ENCODE measurements around the gene ATOH8.
A peak's percentile ranks its signal among the peaks of the same experiment; 100 is the strongest.
"Not testable (repeated sequence)": the region's sequence is repeated elsewhere in the genome, so short reads cannot be mapped to it uniquely, and the experiment has no call there.

Gene ATOH8, protein sequence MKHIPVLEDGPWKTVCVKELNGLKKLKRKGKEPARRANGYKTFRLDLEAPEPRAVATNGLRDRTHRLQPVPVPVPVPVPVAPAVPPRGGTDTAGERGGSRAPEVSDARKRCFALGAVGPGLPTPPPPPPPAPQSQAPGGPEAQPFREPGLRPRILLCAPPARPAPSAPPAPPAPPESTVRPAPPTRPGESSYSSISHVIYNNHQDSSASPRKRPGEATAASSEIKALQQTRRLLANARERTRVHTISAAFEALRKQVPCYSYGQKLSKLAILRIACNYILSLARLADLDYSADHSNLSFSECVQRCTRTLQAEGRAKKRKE

DNA sequence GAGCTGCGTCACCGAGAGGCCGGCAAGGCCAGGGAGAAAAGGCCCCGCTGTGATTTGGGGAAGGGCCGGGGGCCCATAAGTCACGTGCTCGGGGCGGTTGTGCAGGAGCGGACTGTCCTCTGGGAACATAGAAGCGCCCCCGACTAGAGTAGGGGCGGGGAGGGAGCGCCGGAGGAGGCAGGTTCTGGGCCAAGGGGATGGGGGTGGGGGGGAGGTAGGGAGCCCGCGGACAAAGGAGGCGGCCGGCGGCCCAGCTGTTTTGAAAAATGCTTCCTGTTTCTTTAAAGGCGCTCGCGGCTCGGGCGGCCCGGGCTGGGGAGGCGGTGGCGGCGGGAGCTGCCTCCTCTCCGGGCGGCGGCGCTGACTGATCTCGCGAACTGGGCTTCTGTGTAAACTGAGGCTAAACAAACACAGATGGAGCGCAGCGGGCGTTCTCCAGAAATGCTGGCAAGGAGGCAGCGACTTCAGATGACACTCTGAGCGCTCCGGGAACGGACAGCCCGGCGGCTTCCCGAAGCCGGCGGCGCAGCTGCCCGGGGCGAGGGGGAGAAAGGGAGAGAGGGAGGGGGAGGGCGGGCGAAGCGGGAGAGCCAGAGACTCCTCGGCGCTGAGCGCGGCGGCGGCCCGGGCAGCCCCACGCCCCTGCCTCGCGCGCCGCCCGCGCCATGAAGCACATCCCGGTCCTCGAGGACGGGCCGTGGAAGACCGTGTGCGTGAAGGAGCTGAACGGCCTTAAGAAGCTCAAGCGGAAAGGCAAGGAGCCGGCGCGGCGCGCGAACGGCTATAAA lies at the start of gene ATOH8:
Gene ATOH8, plus strand, starts transcription at position 467 of the 788 bp plus-strand sequence. Its CDS starts 199 bp downstream, at position 666.
- peak; percentile 59 for DNase-seq

DNA sequence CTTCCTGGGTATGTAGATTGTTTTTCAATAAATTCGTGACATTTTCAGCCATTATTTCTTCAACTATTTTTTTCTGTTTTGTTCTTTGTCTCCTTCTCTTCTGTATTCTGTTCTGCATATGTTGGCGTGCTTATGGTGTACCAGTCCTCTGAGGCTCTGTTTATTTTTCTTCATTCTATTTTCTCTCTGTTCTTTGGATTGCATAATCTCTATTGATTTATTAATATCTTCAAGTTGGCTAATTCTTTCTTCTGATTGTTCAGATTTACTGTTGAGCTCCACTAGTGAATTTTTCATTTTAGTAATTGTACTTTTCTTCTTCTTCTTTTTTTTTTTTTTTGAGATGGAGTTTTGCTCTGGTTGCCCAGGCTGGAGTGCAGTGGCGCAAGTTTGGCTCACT lies 49.8 kb upstream of the ATOH8 start:
- DNase-seq = no peak

- no peak for DNase-seq
Measured at GRCh38 chr2:85704800-85705679, 48.8 kb upstream of the ATOH8 start.

GRCh38 chr2:85705680-85706039 lies 48.1 kb upstream of the ATOH8 start:
- DNase-seq = peak; percentile 87

DNA sequence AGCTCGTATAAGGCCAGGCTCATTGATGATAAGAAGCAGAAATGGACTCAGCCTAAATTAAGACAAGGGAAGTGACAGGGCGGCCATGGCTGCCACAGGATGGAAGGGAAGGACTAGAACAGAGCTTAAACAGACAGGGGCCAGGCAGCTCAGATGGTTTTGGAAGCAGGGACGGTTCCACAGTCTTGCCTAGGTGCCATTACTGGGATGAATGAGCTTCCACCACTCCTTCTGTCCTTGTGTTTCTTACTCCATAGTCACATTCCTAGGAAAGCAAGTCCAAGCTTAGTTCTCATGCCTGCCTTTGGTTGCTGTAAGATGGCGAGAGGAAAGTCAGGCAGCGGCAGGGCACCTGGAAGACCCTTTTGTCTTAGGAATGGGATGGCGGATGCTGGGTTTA lies 47.7 kb upstream of the ATOH8 start:
- no peak for DNase-seq

DNA sequence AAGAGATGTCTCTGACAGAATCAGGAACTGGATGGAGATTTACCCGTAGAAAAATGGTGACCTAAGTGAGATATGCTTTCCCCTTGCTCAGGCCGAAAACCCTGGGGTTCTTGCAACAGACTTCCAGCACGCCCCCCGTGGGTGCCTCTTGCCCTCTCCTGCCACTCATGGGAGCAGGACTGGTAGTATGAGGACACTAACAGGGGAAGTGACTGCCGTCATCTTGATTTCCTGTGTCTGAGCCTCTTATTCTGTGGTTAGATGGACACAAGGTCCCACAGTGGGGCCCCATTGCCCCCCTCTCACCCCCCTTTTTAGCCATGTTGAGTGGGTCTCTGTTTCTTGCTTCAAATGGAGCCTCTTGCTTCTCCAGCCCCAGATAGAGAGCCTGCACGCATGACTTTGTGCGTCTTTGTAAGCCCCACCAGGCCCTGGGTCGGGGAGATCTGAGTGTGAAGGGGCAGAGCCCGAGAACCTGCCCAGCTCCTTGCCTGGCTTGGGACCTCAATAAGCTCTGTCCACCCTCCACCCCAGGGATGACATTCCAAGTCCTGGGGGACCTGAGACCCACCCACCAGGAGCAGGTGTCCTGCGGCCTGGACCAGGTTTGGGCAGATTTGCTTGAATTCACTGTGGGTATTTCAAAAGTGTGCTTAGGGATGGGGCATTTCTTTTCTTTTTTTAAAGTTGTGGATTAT lies 47.0 kb upstream of the ATOH8 start:
- DNase-seq = no peak

DNA sequence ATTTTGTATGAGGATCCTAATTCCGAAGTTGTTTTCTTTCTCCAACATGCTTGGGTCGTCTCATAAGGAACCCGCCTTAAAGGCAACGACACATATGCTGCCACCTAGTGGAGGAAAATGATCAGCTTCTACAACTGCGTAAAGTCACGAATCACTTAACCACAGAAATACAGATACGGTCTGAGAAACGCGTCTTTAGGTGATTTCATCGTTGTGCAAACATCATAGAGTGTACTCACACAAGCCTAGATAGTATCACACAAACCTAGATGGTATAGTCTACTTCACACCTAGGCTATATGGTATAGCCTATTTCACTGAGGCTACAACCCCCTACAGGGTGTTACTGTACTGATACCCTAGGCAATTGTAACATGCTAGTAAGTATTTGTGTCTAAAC lies 46.5 kb upstream of the ATOH8 start:
- peak; percentile 84 for DNase-seq

DNA sequence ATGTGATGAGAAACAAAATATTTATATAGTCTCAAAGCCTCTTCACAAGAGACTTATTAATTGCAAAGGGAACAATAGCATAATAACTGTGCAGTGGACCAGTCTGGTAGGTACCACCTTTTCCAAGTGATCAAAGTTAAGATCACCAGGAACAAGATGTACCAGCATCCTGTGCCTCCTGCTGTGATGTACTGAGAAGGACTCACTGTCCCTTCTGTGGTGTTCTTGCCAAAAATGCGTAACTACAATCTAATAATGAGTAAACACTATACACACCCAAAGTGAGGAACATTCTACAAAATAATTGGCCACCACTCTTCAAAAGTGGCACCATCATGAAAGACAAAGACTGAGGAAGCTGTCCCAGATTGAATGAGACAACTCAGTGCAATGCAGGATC lies 45.1 kb upstream of the ATOH8 start:
- no peak for DNase-seq

DNA sequence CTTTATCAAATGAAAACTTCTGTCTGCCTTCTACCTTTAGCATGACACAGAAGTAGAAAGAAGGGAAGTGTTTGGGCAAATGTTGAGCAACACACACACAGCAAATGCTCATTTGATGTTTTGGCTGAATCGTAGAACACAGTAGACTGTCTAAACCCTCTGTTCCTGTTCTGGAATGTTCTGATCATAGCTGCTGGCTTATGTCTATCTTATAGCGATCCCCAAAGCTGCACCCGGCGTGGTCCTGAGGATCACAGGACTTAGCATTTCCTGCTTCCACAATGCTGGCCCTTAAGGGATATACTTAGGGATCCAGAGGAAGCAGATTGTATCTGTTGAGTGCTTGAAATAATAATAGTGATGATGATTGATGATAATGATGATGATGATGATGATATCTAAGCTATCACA lies 44.4 kb upstream of the ATOH8 start:
- no peak for DNase-seq

GRCh38 chr2:85710687-85711577 lies 42.9 kb upstream of the ATOH8 start:
- no peak for DNase-seq

- DNase-seq = no peak
Measured at GRCh38 chr2:85711578-85712060, 42.2 kb upstream of the ATOH8 start.

GRCh38 chr2:85712336-85712735 lies 41.5 kb upstream of the ATOH8 start:
- DNase-seq = no peak

- no peak for DNase-seq
Measured at GRCh38 chr2:85712849-85713612, 40.8 kb upstream of the ATOH8 start.

DNA sequence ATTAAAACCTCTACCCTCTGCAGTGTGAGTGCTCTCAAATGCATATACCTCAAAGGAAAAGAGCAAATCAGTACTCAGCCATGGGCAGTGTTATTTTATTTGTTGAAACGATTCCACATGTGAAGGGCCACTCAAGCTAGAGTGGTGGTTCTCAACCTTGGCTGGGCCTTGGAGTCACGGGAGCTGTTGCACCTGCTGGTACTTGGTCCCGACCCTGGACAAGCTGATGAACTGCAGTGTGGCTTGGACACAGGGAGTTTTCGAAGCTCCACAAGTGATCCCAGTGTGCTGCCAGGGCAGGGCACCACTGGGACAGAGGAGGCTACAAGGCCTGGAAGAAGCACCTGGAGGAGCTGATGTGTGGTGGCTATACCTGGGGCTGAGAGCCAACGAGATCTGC lies 40.0 kb upstream of the ATOH8 start:
- no peak for DNase-seq

DNA sequence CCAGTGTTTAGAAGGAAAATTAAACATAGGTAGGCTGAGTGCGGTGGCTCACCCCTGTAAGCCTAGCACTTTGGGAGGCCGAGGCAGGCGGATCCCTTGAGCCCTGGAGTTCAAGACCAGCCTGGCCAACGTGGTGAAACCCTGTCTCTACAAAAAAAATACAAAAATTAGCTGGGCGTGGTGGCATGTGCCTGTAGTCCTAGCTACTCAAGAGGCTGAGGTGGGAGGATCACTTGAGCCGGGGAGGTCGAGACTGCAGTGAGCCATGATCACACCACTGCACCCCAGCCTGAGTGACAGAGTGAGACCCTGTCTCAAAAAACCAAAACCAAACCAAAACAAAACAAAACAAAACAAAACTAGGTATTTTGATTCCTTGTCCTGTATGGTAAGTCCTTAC lies 39.4 kb upstream of the ATOH8 start:
- not testable (repeated sequence) for DNase-seq

DNA sequence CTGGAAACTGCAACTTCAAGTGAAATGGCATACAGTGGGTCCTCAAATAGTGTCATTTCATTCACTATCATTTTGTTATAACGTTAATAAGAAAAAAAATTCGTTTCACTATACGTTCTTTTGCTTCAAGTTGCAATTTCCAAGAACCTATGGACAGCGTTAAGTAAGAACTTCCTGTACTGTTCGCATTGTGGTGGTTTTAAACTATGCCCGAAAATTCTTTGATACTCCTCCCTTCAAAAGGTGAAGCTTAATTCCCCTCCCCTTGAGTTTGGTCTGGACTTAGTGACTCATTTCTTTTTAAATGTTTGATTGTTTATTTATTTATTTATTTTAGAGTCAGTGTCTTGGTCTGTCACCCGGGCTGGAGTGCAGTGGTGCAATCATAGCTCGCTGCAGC lies 39.0 kb upstream of the ATOH8 start:
- no peak for DNase-seq

- no peak for DNase-seq
Measured at GRCh38 chr2:85716346-85716914, 37.4 kb upstream of the ATOH8 start.

DNA sequence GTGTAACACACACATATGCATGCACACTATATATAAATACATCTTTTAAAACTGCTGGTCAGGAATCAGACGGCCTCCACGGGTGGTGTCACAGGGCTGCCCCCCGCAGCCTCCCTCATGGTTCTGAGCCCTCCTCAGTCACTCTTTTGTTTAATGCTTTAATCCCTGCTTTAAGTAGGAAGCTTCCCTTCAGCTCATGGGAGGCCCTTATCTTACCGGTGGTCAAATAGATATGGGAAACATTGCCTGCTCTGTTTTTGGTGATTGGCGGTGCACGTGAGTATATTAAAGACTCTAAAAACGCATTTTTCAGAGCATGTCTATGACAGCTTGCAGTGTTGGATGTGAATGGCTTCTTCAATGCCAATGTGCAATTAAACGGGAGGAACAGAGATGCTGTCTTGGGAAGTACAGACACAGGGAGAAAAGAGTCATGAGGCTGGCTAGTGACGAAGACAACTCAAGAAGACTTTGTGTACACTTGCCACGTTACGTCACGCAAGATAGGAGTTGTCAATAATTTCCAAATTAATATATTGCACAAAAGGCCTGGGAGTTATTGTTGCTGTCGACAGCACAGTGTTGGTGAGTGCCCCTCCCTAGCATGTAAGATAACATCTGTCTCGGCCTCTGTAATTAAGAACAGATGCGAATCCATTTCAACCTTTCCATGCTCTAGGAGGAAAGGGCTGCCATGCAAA lies 36.3 kb upstream of the ATOH8 start:
- peak; percentile 87 for DNase-seq

- DNase-seq = no peak
Measured at GRCh38 chr2:85718009-85718391, 35.8 kb upstream of the ATOH8 start.
